Cardiac fibroblast (primary cell): ENCODE data around the gene DLX3.

Source experiments
- DNase-seq, 2 donors: peaks; one replicate each; pipeline versions ENCODE4 v3.0.0 to v3.0.0-alpha.2; 2010; ENCODE audit warnings: low read depth in 2 of 2
- H3K4me3 ChIP-seq, 2 donors: replicated peaks in 1 of 2; 1 replicate in 1 of 2; 2 replicates in 1 of 2; pipeline ENCODE4 v1.5.1; 2011; ENCODE audit warnings: low read depth in 2 of 2, low read length in 2 of 2, mild to moderate bottlenecking in 2 of 2, moderate library complexity in 1 of 2
- CTCF ChIP-seq: IDR thresholded peaks from one replicate; pipeline ENCODE4 v1.5.1; 2011; ENCODE audit warnings: low read depth, mild to moderate bottlenecking, low read length, inconsistent platforms

Gene DLX3

DNA sequence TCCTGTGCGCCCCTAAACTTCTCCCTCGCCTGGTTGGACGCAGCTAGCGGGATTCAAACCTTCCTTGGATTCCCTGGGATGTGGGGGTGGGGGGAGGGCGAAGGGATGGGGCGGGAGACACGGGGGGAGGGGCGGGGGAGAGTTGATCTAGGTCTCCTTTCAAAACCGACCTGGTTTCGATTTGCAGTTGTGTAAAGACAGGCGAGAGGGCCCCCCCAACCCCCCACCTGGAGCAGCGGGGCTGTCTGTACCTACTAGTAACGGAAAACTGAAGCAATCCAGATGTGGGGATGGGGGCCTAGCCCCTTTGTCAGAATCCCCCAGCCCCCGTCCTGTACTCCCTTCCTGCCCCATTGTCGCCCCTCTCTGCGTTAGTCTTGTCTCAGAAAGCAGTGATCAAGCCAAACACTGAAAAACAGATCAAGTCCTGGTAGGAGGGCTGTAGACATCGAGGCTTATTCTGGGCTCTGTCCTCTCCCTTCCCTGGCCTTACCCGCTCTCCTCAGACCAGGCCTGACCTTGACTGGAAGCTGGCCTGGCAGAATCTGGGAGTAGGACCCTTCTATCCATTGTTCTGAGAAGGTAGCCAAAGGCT, 25.1 kb downstream of the DLX3 start:
- no peak for TF ChIP-seq CTCF
- DNase-seq = no peak
- H3K4me3 ChIP-seq = no peak overlapping the region

- no peak for DNase-seq
- TF ChIP-seq CTCF = no peak
- H3K4me3 ChIP-seq = peak within 1 kb of the TSS; percentile 31 to 40
These were observed 25.8 kb downstream of the DLX3 start, which contains the start of gene DLX4 for GRCh38 chr17:49969134-49969759. DLX4 (plus strand) TSS chr17:49969190; CDS start chr17:49969469, 279 bp downstream.

DNA sequence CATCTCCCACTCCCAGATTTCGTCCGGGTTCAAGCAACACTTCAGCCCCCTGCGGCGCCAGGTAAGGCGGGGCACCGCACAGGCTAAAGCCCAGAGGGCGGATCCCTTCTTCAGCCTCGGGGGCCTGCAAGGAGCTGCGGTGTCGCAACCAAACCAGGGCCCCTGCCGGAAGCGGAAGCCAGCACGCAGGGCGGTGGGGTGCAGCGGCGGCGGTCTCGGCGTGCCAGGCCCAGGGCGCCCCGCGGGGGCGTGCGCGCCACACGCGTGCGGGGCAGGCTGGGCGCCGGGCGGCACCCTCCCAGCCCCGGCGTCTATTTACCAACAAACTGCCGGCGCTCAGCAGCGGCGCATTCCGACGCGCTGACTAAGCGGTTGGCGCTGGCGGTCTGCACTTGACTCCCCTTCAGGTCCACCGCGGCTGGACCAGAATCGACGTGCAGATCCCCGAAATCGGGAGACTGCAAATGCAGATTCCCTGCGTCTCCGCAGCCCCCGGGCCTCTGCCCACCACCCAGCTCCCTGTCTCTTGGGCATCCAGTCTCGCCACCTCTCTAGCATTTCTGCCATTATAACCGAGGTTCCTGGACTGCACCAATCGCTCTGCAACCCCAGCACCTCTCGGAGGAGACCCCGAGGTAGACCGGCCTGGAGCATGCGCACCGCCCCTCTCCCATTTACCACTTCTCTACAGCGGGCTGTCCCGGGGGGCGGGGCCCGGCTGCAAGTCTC, 26.5 kb downstream of the DLX3 start:
- no peak for TF ChIP-seq CTCF
- DNase-seq = peak; percentile 73 to 79
- peak overlapping the region; percentile 31 to 40 for H3K4me3 ChIP-seq

DNA sequence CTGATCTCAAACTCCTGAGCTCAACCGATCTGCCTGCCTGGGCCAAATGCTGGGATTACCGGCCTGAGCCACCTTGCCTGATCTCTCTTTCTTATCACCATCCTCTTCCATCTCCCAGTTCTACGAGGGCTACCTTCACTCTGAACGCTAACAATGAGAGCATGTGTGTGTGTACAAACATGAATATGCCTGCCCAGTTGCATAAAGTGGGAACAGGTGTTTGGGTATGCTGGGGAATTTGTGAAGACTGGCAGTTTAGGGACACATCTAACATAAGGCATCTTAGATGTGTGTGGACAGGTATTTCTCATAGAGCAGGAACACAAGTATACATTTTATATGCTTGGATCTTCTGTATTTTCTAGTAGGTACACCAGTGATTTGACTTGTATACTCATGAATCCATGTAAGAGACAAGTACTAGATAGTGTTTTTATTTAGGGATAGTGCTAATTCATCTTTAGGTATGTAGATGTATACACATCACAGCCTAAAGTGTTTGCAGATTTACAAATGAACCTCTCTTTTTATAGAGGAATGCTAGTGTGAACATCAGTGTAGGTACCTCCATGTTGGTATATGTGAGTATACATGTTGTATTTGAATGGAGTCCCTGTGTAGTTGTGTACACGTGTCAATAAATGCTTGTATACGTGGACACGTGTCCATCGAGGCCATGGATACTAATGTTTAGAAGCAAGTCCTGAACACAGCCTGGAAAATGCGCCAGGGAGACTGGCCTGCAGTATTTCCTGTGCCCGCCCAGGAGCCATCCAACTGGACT, 27.2 kb downstream of the DLX3 start:
- no peak for TF ChIP-seq CTCF
- DNase-seq = no peak
- peak overlapping the region; percentile 31 to 40 for H3K4me3 ChIP-seq

DNA sequence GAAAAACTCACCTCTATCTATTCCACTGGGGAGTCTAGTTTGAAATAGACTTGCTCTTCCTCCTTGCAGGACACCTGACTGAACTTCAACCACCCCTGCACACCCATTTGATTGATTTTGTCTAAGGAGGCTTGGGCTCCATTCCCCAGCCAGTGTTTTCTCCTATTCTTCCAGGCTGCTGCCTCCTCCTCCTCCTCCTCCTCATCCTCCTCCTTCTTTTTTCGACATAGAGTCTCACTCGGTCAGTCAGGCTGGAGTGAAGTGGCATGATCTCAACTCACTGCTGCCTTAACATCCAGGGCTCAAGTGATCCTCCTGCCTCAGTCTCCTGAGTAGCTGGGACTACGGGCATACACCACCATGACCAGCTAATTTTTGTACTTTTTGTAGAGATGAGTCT, 27.8 kb downstream of the DLX3 start:
- H3K4me3 ChIP-seq = no peak overlapping the region
- no peak for DNase-seq
- TF ChIP-seq CTCF = no peak

GRCh38 chr17:49966767-49967166, 28.3 kb downstream of the DLX3 start:
- no peak for TF ChIP-seq CTCF
- H3K4me3 ChIP-seq = no peak overlapping the region
- no peak for DNase-seq
